Medulla oblongata (tissue), 1 donor: ENCODE data around the gene FRMD4A.
A peak's percentile ranks its signal among the peaks of the same experiment; 100 is the strongest.
"Not testable (repeated sequence)": the region's sequence is repeated elsewhere in the genome, so short reads cannot be mapped to it uniquely, and the experiment has no call there.

Experiments used
- DNase-seq: peaks from one replicate; pipeline ENCODE4 v3.0.0-alpha.2; 2015; ENCODE audit errors: extremely low spot score

FRMD4A gene

DNA sequence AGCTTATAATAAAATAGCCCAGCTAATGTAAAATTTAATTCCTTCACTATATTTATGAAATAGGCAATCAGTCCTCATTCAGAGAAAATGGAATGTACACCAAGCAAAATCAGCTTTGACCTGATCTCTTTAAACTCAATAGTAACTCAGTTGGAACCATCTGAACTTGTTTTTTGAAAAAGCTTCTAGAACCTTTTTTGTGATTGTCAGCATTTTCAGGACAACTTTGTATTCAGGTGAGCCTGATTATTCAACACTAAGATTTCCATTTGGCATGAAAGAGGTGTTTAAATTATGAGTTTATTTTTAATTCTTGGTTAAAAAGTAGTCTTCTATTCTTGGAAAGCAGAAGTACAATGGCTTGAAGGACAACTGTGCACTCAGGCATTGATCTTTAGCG, 89.5 kb downstream of the FRMD4A start:
- no peak for DNase-seq

- DNase-seq: peak; percentile 26
Measured at GRCh38 chr10:14240253-14241189, 90.2 kb downstream of the FRMD4A start.

- not testable (repeated sequence) for DNase-seq
Measured at GRCh38 chr10:14238659-14239058, 92.1 kb downstream of the FRMD4A start.

DNA sequence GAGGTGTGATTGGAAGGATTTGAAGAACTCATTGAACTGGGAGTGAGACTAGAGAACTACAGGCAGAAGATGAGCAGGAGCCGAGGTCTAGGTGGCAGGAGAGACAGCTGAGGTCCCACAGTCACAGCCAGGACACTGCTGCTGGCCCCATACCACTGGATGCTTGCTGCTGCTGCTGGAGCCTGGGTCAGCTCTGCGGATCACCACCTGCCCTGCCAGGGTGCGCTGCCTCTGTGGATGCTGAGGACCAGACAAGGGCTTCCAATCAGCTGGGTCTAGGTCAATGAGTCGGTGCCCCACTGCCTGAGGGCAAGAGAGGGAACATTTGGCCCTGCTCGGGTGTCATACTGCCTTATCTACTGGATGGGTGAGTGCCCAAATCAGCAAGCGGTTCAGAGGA, 94.4 kb downstream of the FRMD4A start:
- no peak for DNase-seq

GRCh38 chr10:14235566-14236195, 95.0 kb downstream of the FRMD4A start:
- no peak for DNase-seq

- no peak for DNase-seq
Measured at GRCh38 chr10:14233566-14233965, 97.2 kb downstream of the FRMD4A start.

DNA sequence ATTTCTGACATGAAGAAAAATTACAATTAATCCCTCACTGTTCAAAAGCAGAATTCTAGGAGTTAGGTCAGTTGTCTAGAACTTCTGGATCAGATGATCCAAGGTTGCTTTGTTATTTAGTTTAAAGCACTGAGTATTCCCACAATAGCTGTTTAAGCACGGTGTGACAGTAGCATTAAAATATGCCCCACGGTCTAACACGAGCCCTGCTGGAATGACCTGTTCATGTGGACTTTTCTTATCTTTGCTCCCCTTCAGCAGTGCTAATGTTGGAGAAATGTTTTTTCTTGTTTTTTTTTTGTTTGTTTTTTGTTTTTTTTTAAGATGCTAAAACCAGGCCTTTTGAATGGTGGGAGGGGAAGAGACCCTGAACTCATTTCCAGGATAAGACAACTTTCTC, 101.9 kb downstream of the FRMD4A start:
- DNase-seq: not testable (repeated sequence)

DNA sequence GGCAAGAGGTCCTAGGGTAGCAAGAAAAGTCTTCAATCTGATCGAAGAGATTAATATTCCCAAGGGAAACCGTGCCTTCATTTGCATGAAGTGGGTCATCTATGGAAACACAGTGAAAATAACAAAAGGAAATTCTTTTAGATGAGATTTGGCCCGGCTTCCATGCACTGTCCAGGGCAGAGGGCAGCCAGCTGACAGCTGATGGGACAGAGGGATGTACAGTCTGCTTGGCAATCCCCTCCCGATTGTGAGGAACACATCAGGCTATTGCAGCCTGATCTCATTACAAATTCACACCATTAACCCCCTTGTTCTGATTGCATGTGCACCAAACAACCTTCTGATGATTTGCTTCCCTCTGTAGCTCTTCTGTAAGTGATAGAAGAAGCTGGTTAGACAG, 105.3 kb downstream of the FRMD4A start:
- DNase-seq: peak; percentile 33

GRCh38 chr10:14220026-14220425, 110.7 kb downstream of the FRMD4A start:
- DNase-seq: no peak

- DNase-seq: no peak
Measured at GRCh38 chr10:14219411-14219810, 111.3 kb downstream of the FRMD4A start.

GRCh38 chr10:14215641-14216040, 115.1 kb downstream of the FRMD4A start:
- no peak for DNase-seq

- not testable (repeated sequence) for DNase-seq
Measured at GRCh38 chr10:14213703-14214102, 117.0 kb downstream of the FRMD4A start.

DNA sequence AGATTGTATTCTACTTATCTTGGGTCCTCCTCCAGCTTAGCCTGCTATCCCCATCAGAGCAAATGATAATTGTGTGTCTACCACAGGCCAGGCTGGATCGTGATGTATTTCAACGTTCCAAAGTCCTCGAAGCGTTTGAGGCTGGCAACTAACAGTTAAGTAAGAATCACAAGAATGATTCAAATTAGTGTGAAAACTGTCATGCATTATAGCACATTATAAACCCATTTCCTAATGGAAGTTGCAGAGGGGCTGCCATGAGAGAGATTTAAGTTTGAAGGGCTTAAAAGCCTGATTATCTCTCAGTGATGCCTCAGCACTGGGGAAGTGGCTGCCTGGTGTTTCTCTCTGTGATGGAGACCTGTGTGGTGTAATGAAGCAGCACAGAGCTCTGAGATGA, 119.1 kb downstream of the FRMD4A start:
- DNase-seq: no peak

DNA sequence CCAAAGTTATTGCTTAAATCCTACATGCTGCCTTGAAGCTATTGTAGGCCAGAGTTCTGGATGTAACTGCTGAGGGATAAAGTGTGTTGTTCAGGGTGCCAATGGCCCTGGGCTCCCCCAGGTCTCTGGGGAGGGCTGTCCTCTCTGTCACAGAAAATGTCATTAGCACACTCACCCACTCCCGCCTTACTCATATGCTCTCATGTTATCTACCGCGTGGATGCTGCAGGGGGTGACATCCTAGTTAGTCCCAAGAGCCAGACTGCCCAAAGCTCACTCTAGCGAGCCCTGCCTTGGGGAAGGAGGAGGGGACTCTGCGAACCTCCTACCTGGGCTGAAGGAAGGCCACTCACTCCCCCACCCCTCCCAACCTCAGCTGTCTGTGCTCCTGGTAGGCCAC, 122.5 kb downstream of the FRMD4A start:
- no peak for DNase-seq

GRCh38 chr10:14205233-14205632, 125.5 kb downstream of the FRMD4A start:
- no peak for DNase-seq

- DNase-seq: no peak
Measured at GRCh38 chr10:14200698-14201544, 129.8 kb downstream of the FRMD4A start.

DNA sequence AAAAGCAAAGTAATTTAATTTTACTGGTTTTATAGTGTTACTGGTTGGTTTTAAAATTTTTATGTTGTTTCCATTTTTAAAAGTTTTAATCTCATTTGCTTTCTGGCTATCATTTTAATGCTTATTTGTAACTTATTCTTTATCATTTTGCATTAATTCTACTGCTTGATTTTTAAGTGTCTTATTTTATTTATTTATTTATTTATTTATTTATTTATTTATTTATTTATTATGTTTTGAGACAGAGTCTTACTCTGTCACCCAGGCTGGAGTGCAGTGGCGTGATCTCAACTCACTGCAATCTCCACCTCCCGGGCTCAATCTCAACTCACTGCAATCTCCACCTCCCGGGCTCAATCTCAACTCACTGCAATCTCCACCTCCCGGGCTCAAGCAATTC, 131.6 kb downstream of the FRMD4A start:
- DNase-seq: not testable (repeated sequence)

GRCh38 chr10:14198078-14198477, 132.6 kb downstream of the FRMD4A start:
- DNase-seq: no peak

DNA sequence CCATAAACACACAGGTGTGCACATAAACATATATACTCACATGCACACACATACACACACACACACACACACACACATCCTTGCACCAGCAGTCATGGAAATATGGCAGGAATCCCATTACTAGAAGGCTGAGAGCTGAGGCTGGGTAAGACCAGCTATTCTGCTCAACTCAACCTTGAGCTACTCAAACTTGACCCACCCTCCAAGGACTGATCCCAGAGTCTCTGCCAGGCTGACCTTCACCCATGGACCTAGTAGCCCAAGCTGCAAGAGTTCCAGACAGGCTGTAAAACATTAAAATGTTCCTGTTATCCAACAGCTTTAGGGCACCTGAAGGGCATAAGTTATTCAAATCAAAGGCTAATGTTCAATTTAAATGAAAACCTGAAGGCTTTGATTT, 134.6 kb downstream of the FRMD4A start:
- DNase-seq: no peak

- DNase-seq: no peak
Measured at GRCh38 chr10:14195433-14195832, 135.3 kb downstream of the FRMD4A start.

- no peak for DNase-seq
Measured at GRCh38 chr10:14192746-14193145, 138.0 kb downstream of the FRMD4A start.

DNA sequence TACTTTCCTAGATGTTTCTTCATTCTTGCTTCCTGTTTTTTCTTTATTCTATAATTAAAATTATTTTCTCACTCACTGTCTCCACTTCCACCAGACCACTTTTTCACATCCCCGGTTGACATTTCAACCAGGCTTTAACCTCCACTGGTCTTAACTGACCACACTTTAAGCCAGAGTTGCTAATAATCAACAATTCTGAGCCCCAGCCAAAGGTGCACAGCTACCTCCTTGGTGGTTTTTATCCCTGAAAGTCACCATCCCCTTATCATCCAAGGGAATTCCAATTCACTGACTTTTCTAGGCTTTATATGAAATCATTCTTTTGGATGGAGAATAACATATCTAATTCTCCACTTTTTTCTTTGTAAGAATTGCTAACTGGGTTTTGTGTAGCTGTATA, 138.9 kb downstream of the FRMD4A start:
- DNase-seq: no peak
